Activated CD4-positive, alpha-beta memory T cell treated with anti-CD3 and anti-CD28 coated beads for 36 hours (primary cell): Measurements from ENCODE around the gene SLC6A15. TPM values are rescaled to one million over a fixed set of nuclear protein-coding genes. Genes with fewer than 3 reads are reported as not detected.
A peak's percentile ranks its signal among the peaks of the same experiment; 100 is the strongest.

Source experiments
- CTCF ChIA-PET: fragments of 350-600 bp; sonication (Branson Sonifier 250); formaldehyde crosslinking; loops from one replicate; lab custom pipeline; 2021; ENCODE audit warnings: antibody characterized with exemption, inconsistent platforms; lab: Charles Lee
- POLR2A ChIA-PET: fragments of 350-600 bp; sonication (Branson Sonifier 250); formaldehyde crosslinking; loops from one replicate; lab custom pipeline; 2021; ENCODE audit warnings: antibody characterized with exemption; lab: Charles Lee
- DNase-seq: peaks from one replicate; pipeline ENCODE4 v3.0.0-alpha.2; 2020
- H3K27ac Mint-ChIP-seq: one replicate; pipeline ENCODE4 v1.8.0; 2021; ENCODE audit warnings: mixed read lengths
- H3K27me3 Mint-ChIP-seq: one replicate; pipeline ENCODE4 v1.8.0; 2021; ENCODE audit warnings: mixed read lengths
- H3K36me3 Mint-ChIP-seq: one replicate; pipeline ENCODE4 v1.8.0; 2021; ENCODE audit warnings: mixed read lengths
- H3K4me1 Mint-ChIP-seq: one replicate; pipeline ENCODE4 v1.8.0; 2021; ENCODE audit warnings: low read depth, mixed read lengths
- H3K4me3 Mint-ChIP-seq: one replicate; pipeline ENCODE4 v1.8.0; 2021; ENCODE audit warnings: mild to moderate bottlenecking, mixed read lengths
- H3K9me3 Mint-ChIP-seq: one replicate; pipeline ENCODE4 v1.8.0; 2021; ENCODE audit warnings: mixed read lengths
- intact Hi-C: fragments of 100-400 bp; cut with micrococcal nuclease; formaldehyde crosslinking; loops from one replicate; pipeline ENCODE4 v1.15.1; 2023
- total RNA-seq, 2 experiments: library from RNA; stranded (reverse); gene quantifications; one replicate each; pipeline ENCODE4 v1.2.3, GENCODE V29; 2021

The SLC6A15 gene
- total RNA-seq = under 1 TPM; 0.12 to 0.17 TPM

DNA sequence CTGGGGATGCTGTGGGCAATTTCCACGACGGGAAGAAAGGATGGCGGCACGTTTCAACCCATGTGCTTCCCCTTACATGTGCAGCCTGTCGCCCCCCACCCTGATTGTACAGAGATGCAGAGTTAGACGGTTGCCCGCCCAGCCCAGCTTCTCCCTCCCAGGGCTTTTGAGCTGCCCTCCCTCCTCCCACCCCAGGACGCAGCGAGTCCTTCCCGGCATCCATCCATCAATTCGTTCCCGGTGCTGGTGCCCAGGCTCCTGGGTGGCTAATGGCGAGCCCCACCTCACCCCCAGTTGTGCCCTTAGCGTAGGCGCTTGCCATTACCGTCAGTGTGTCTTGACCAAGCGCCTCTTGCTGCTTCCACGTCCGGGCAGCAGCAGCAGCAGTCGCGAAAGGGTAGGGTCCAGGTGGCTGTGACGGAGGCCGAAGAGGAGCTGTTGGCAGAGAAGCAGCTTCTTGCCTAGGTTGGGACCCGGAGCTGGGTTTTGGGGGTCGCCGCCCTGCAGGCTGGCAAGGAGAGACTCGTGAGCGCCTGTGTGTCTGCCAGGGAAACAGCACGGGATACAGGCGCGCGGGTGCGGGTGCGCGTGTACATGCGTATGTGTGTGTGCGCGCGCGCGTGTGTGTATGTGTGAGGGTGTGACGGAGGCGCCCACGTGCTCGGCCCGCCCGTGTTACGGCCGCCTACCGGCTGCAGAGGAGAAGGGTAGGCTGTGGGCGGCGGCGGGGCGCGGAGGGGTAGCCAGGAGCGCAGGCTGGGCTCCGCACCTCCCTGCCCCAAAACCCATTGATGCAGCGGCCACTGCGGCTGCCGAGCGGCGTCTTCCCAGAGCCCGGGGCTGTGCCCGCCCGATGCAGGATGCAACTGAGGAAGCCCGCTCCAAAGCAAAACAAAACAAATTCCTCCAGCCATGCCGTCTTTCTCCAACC, at the start of gene SLC6A15:
Gene SLC6A15 (minus strand): TSS at position 602 of the 931 bp plus-strand sequence. CDS start 20,679 bp downstream, outside the sequence.
- CTCF ChIA-PET = no interaction called here
- POLR2A ChIA-PET = no interaction called here
- no peaks in the 10 kb centered on the region for H3K36me3 Mint-ChIP-seq
- no peak within 1 kb of the TSS for H3K27ac Mint-ChIP-seq
- peaks cover 13% of the 10 kb centered on the region for H3K4me1 Mint-ChIP-seq
- intact Hi-C loops = loop anchor here (10.0 kb wide), 1 partner anchor 362 kb away; no protein-coding TSS in a partner anchor
- peak; percentile 36 for DNase-seq
- peak within 1 kb of the TSS; percentile 67 for H3K4me3 Mint-ChIP-seq
- H3K27me3 Mint-ChIP-seq = peaks cover 35% of the 10 kb centered on the region
- H3K9me3 Mint-ChIP-seq = no peaks in the 10 kb centered on the region

GRCh38 chr12:84960918-84961317, 48.3 kb upstream of the SLC6A15 start:
- no peaks in the 10 kb centered on the region for H3K4me1 Mint-ChIP-seq
- H3K4me3 Mint-ChIP-seq = no peak overlapping the region
- intact Hi-C loops = no loop called here
- H3K27ac Mint-ChIP-seq = no peak overlapping the region
- DNase-seq = no peak
- no peaks in the 10 kb centered on the region for H3K27me3 Mint-ChIP-seq
- H3K9me3 Mint-ChIP-seq = no peaks in the 10 kb centered on the region
- H3K36me3 Mint-ChIP-seq = no peaks in the 10 kb centered on the region
- ChIA-PET CTCF (no interaction called here), POLR2A (no interaction called here)

GRCh38 chr12:84955298-84955697, 42.7 kb upstream of the SLC6A15 start:
- no peaks in the 10 kb centered on the region for H3K36me3 Mint-ChIP-seq
- intact Hi-C loops = no loop called here
- no peaks in the 10 kb centered on the region for H3K9me3 Mint-ChIP-seq
- POLR2A ChIA-PET = no interaction called here
- CTCF ChIA-PET = no interaction called here
- no peaks in the 10 kb centered on the region for H3K27me3 Mint-ChIP-seq
- H3K4me1 Mint-ChIP-seq = no peaks in the 10 kb centered on the region
- no peak for DNase-seq
- H3K27ac Mint-ChIP-seq = no peak overlapping the region
- no peak overlapping the region for H3K4me3 Mint-ChIP-seq

- ChIA-PET POLR2A (no interaction called here), CTCF (no interaction called here)
- DNase-seq = no peak
- Mint-ChIP-seq H3K27me3 (no peaks in the 10 kb centered on the region), H3K4me1 (no peaks in the 10 kb centered on the region), H3K4me3 (no peak overlapping the region), H3K36me3 (no peaks in the 10 kb centered on the region), H3K9me3 (no peaks in the 10 kb centered on the region), H3K27ac (no peak overlapping the region)
- intact Hi-C loops = no loop called here
Observed at GRCh38 chr12:84954415-84954814, 41.8 kb upstream of the SLC6A15 start.

- DNase-seq = no peak
- ChIA-PET POLR2A (no interaction called here), CTCF (no interaction called here)
- H3K27ac Mint-ChIP-seq = no peak overlapping the region
- intact Hi-C loops = no loop called here
- no peaks in the 10 kb centered on the region for H3K27me3 Mint-ChIP-seq
- no peaks in the 10 kb centered on the region for H3K9me3 Mint-ChIP-seq
- no peak overlapping the region for H3K4me3 Mint-ChIP-seq
- no peaks in the 10 kb centered on the region for H3K4me1 Mint-ChIP-seq
- no peaks in the 10 kb centered on the region for H3K36me3 Mint-ChIP-seq
Observed at GRCh38 chr12:84950971-84951546, 38.5 kb upstream of the SLC6A15 start.

GRCh38 chr12:84946753-84947152, 34.2 kb upstream of the SLC6A15 start:
- H3K4me1 Mint-ChIP-seq = no peaks in the 10 kb centered on the region
- no peaks in the 10 kb centered on the region for H3K9me3 Mint-ChIP-seq
- intact Hi-C loops = no loop called here

DNA sequence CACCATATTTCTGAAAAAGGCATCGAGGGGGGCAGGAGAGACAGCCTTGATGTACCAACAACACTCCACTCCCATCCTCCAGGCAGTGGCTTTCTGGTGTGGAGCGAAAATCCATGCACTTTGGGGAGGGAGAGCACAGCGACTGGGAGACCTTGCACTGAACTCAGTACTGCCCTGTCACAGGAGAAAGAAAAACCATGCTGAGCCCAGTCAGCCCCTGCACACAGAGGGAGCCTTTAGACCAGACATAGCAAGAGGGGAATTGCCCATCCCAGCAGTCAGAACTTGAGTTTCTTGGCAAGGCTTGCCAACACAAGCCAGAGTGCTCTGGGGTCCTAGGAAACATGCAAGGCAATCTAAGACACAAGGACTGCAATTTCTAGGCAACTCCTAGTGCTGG, 24.8 kb upstream of the SLC6A15 start:
- H3K9me3 Mint-ChIP-seq = no peaks in the 10 kb centered on the region
- intact Hi-C loops = no loop called here
- no peaks in the 10 kb centered on the region for H3K27me3 Mint-ChIP-seq
- no peak for DNase-seq
- no peaks in the 10 kb centered on the region for H3K4me1 Mint-ChIP-seq
- no peak overlapping the region for H3K4me3 Mint-ChIP-seq
- POLR2A ChIA-PET = no interaction called here
- CTCF ChIA-PET = no interaction called here
- H3K36me3 Mint-ChIP-seq = no peaks in the 10 kb centered on the region
- no peak overlapping the region for H3K27ac Mint-ChIP-seq

More at GRCh38 chr12:84946753-84947152, 34.2 kb upstream of the SLC6A15 start:
- Mint-ChIP-seq H3K4me3 (no peak overlapping the region), H3K36me3 (no peaks in the 10 kb centered on the region), H3K27ac (no peak overlapping the region), H3K27me3 (no peaks in the 10 kb centered on the region)
- ChIA-PET CTCF (no interaction called here), POLR2A (no interaction called here)
- DNase-seq = no peak

DNA sequence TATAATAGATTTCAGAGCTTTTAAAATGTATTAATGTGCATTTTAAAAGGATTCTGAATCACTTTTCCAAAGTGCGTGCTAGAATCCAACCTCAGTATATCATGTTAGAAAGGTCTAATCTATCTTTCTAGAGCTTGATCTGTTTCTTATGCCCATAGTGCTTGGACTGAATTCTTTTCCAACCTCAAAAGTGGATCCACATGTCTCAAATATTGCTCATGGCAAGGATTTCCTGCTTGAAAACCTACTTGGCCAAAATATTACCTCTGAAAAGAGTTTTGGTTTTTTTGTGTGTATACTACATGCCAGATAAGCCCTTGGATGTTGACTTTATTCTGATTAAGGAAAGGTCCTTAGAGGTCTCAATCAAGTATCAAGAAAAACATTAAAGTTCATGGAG, 16.9 kb upstream of the SLC6A15 start:
- Mint-ChIP-seq H3K27ac (no peak overlapping the region), H3K4me3 (no peak overlapping the region), H3K27me3 (no peaks in the 10 kb centered on the region), H3K36me3 (no peaks in the 10 kb centered on the region), H3K4me1 (no peaks in the 10 kb centered on the region), H3K9me3 (no peaks in the 10 kb centered on the region)
- no peak for DNase-seq
- intact Hi-C loops = no loop called here
- ChIA-PET POLR2A (no interaction called here), CTCF (no interaction called here)

DNA sequence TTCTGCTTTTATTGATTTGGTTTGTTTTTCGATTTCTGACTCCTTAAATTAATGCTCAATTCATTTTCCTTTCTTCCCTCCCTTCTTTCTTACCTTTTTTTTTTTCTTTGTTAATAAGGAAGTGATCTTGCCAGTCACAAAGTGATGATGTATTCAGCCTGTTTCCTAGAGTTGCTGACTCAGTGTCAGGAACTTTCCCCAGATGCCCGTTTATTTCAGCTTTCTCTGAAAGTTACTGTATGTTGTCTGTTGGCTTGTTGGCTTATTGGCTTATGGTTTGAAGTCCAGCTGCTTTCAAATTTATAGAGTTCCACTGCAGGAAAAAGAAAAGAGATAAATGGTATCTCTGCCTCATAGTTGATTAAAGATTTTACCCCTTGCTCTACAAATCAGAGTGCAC, 12.4 kb upstream of the SLC6A15 start:
- no peaks in the 10 kb centered on the region for H3K4me1 Mint-ChIP-seq
- CTCF ChIA-PET = no interaction called here
- POLR2A ChIA-PET = no interaction called here
- no peak overlapping the region for H3K27ac Mint-ChIP-seq
- no peak overlapping the region for H3K4me3 Mint-ChIP-seq
- H3K36me3 Mint-ChIP-seq = no peaks in the 10 kb centered on the region
- no peaks in the 10 kb centered on the region for H3K9me3 Mint-ChIP-seq
- no peaks in the 10 kb centered on the region for H3K27me3 Mint-ChIP-seq
- intact Hi-C loops = no loop called here
- DNase-seq = no peak

- H3K4me3 Mint-ChIP-seq = no peak overlapping the region
- H3K4me1 Mint-ChIP-seq = no peaks in the 10 kb centered on the region
- no peak overlapping the region for H3K27ac Mint-ChIP-seq
- no peaks in the 10 kb centered on the region for H3K36me3 Mint-ChIP-seq
- H3K9me3 Mint-ChIP-seq = no peaks in the 10 kb centered on the region
- CTCF ChIA-PET = no interaction called here
- no peaks in the 10 kb centered on the region for H3K27me3 Mint-ChIP-seq
- no peak for DNase-seq
- intact Hi-C loops = no loop called here
- POLR2A ChIA-PET = no interaction called here
Observed at GRCh38 chr12:84922693-84923092, 10.1 kb upstream of the SLC6A15 start.

GRCh38 chr12:84920331-84920730, 7.7 kb upstream of the SLC6A15 start:
- Mint-ChIP-seq H3K4me3 (no peak overlapping the region), H3K36me3 (no peaks in the 10 kb centered on the region), H3K27ac (no peak overlapping the region), H3K4me1 (no peaks in the 10 kb centered on the region), H3K27me3 (no peaks in the 10 kb centered on the region), H3K9me3 (no peaks in the 10 kb centered on the region)
- CTCF ChIA-PET = no interaction called here
- POLR2A ChIA-PET = no interaction called here
- intact Hi-C loops = no loop called here
- DNase-seq = no peak

- Mint-ChIP-seq H3K27me3 (peaks cover under 1% of the 10 kb centered on the region), H3K9me3 (no peaks in the 10 kb centered on the region), H3K4me1 (no peaks in the 10 kb centered on the region), H3K27ac (no peak overlapping the region), H3K4me3 (no peak overlapping the region), H3K36me3 (no peaks in the 10 kb centered on the region)
- POLR2A ChIA-PET = no interaction called here
- DNase-seq = no peak
- intact Hi-C loops = loop anchor here (10.0 kb wide), 1 partner anchor 356 kb away; no protein-coding TSS in a partner anchor
- CTCF ChIA-PET = no interaction called here
Observed at GRCh38 chr12:84919271-84919670, 6.7 kb upstream of the SLC6A15 start.
